Measurements from ENCODE around the gene SPO11.

SPO11 gene

DNA sequence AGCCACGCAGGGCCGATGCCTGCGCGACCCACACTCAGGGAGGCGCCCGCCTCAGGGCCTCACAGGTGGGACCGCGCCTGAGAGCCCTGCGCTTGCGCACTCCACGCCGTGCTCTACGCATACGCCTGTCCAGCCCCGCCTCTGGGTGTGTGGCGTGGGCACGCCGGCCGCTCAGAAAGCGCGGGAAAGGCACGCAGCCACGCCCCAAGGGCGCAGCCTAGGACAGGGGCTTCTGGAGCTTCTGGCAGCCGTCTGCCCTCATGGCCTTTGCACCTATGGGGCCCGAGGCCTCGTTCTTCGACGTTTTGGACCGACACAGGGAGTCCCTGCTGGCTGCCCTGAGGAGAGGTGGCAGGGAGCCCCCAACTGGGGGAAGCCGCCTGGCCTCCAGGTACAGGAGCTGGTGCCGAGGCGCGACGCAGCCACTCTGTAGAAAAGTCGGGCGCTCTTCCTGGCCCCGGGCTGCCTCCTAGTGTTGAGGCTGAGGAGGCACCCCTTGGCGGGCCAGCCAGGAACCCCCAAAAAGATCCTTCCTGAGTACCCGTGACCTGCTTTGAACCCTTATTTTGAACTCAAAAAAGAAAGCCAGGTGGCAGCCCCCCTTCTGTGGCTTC, at the start of gene SPO11:
SPO11 (plus strand) TSS at position 196 of the 614 bp plus-strand sequence; CDS start at position 261, 65 bp downstream.
- Histone ChIP-seq H2AFZ (ENCODE audit: low read length) (no peak within 1 kb of the TSS), H3K4me2 (ENCODE audit: low read depth, low read length, poor library complexity, severe bottlenecking) (no peak within 1 kb of the TSS), H3K36me3 (ENCODE audit: insufficient read depth, low read length) (no peaks in the 10 kb centered on the region), H3K4me3 (ENCODE audit: low read length, poor library complexity, severe bottlenecking) (no peak within 1 kb of the TSS), H3K79me2 (ENCODE audit: insufficient read depth, low read length) (no peaks in the 10 kb centered on the region), H3F3A (ENCODE audit: low read depth) (no peaks in the 10 kb centered on the region), H4K20me1 (ENCODE audit: insufficient read depth, low read length, poor library complexity, severe bottlenecking) (no peaks in the 10 kb centered on the region), H3K4me1 (ENCODE audit: insufficient read depth, low read length, poor library complexity, severe bottlenecking) (no peaks in the 10 kb centered on the region), H3K27me3 (ENCODE audit: insufficient read depth, low read length, poor library complexity, severe bottlenecking) (no peaks in the 10 kb centered on the region), H3K9me2 (replicated peaks; ENCODE audit: low read depth, low read length) (no peaks in the 10 kb centered on the region), H3K9ac (ENCODE audit: low read depth, low read length, poor library complexity, severe bottlenecking) (no peak within 1 kb of the TSS), H3K9me3 (ENCODE audit: insufficient read depth, low read depth, low read length) (no peaks in the 10 kb centered on the region)
- TF ChIP-seq, protein P1, sequence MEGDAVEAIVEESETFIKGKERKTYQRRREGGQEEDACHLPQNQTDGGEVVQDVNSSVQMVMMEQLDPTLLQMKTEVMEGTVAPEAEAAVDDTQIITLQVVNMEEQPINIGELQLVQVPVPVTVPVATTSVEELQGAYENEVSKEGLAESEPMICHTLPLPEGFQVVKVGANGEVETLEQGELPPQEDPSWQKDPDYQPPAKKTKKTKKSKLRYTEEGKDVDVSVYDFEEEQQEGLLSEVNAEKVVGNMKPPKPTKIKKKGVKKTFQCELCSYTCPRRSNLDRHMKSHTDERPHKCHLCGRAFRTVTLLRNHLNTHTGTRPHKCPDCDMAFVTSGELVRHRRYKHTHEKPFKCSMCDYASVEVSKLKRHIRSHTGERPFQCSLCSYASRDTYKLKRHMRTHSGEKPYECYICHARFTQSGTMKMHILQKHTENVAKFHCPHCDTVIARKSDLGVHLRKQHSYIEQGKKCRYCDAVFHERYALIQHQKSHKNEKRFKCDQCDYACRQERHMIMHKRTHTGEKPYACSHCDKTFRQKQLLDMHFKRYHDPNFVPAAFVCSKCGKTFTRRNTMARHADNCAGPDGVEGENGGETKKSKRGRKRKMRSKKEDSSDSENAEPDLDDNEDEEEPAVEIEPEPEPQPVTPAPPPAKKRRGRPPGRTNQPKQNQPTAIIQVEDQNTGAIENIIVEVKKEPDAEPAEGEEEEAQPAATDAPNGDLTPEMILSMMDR (conservative IDR thresholded peaks at IDR 0.05; ENCODE audit: low read length) = peak; percentile 50
- TF ChIP-seq EZH2phosphoT487 (IDR thresholded peaks at IDR 0.05; ENCODE audit: borderline replicate concordance) = no peak

- H3K9me3 ChIP-seq (ENCODE audit: insufficient read depth, low read depth, low read length) = no peaks in the 10 kb centered on the region
- no peaks in the 10 kb centered on the region for H3K36me3 ChIP-seq (ENCODE audit: insufficient read depth, low read length)
- no peak for TF ChIP-seq EZH2phosphoT487 (IDR thresholded peaks at IDR 0.05; ENCODE audit: borderline replicate concordance)
- TF ChIP-seq, protein P1 (conservative IDR thresholded peaks at IDR 0.05; ENCODE audit: low read length) = no peak
- no peaks in the 10 kb centered on the region for H3F3A ChIP-seq (ENCODE audit: low read depth)
- H3K4me1 ChIP-seq (ENCODE audit: insufficient read depth, low read length, poor library complexity, severe bottlenecking) = no peaks in the 10 kb centered on the region
- no peaks in the 10 kb centered on the region for H3K9me2 ChIP-seq (replicated peaks; ENCODE audit: low read depth, low read length)
- H3K4me2 ChIP-seq (ENCODE audit: low read depth, low read length, poor library complexity, severe bottlenecking) = no peak overlapping the region
- H3K79me2 ChIP-seq (ENCODE audit: insufficient read depth, low read length) = no peaks in the 10 kb centered on the region
- H3K27me3 ChIP-seq (ENCODE audit: insufficient read depth, low read length, poor library complexity, severe bottlenecking) = no peaks in the 10 kb centered on the region
- H3K9ac ChIP-seq (ENCODE audit: low read depth, low read length, poor library complexity, severe bottlenecking) = no peak overlapping the region
- H2AFZ ChIP-seq (ENCODE audit: low read length) = no peak overlapping the region
- H3K4me3 ChIP-seq (ENCODE audit: low read length, poor library complexity, severe bottlenecking) = no peak overlapping the region
- H4K20me1 ChIP-seq (ENCODE audit: insufficient read depth, low read length, poor library complexity, severe bottlenecking) = no peaks in the 10 kb centered on the region
Observed at GRCh38 chr20:57280221-57280620, 49.4 kb upstream of the SPO11 start.

DNA sequence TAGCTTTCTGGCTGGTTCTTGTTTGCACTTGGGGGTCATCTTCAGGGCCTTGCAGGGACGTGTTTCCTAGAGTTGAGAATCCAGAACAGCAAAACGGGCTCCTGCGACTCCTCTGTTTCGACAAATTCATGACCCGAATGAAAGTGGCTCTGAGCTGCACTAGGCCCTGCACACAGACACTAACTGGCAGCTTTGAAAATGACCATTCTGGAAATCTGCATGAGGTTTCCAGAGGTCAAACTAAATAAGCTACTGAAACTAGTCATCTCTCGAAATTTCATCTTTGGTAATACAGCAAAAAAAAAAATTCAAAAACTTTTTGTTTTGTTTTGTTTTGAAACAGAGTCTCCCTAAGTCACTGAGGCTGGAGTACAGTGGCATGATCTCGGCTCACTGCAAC, 47.7 kb upstream of the SPO11 start:
- 0 out of 2 replicates have a peak overlapping the region, but pooled peaks have one; percentile 35 for H2AFZ ChIP-seq (ENCODE audit: low read length)
- TF ChIP-seq, protein P1 (conservative IDR thresholded peaks at IDR 0.05; ENCODE audit: low read length) = no peak
- TF ChIP-seq EZH2phosphoT487 (IDR thresholded peaks at IDR 0.05; ENCODE audit: borderline replicate concordance) = no peak
- H4K20me1 ChIP-seq (ENCODE audit: insufficient read depth, low read length, poor library complexity, severe bottlenecking) = no peaks in the 10 kb centered on the region
- no peak overlapping the region for H3K4me3 ChIP-seq (ENCODE audit: low read length, poor library complexity, severe bottlenecking)
- H3K4me1 ChIP-seq (ENCODE audit: insufficient read depth, low read length, poor library complexity, severe bottlenecking) = no peaks in the 10 kb centered on the region
- H3K27me3 ChIP-seq (ENCODE audit: insufficient read depth, low read length, poor library complexity, severe bottlenecking) = no peaks in the 10 kb centered on the region
- H3K36me3 ChIP-seq (ENCODE audit: insufficient read depth, low read length) = no peaks in the 10 kb centered on the region
- no peak overlapping the region for H3K4me2 ChIP-seq (ENCODE audit: low read depth, low read length, poor library complexity, severe bottlenecking)
- no peak overlapping the region for H3K9ac ChIP-seq (ENCODE audit: low read depth, low read length, poor library complexity, severe bottlenecking)
- H3K9me3 ChIP-seq (ENCODE audit: insufficient read depth, low read depth, low read length) = no peaks in the 10 kb centered on the region
- no peaks in the 10 kb centered on the region for H3K9me2 ChIP-seq (replicated peaks; ENCODE audit: low read depth, low read length)
- no peaks in the 10 kb centered on the region for H3F3A ChIP-seq (ENCODE audit: low read depth)
- no peaks in the 10 kb centered on the region for H3K79me2 ChIP-seq (ENCODE audit: insufficient read depth, low read length)

Data from Loucy (cell line).